Measurements from ENCODE around the gene MAP1B. TPM values are rescaled to one million over a fixed set of nuclear protein-coding genes. Genes with fewer than 3 reads are reported as not detected.

Gene MAP1B
- total and polyA plus RNA-seq, 9 of the 15 experiments (the other 6 are each of a cell fraction or from before 2014, with no cell fraction given) = 5.2 to 66.1 (median 17.3) TPM

DNA sequence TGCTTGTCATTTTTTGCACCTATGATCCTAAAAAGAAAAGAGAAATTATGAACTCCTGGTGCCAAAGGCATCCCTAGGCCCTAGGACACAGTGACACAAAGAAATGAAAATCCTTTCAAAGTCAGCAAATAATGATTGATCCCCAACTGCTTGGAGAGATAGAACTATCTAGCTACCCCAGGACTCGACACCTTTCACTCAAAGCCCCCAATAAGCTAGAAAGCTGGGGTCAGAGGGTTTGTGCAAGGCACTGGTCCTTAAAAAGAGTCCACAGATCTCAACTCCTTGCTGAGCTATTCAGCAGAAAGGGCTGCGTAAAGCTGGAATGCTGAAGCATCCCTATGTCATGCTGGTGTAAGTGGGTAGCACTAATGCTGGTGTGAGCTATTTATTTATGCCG, 31.8 kb upstream of the MAP1B start (continued):
- TF ChIP-seq, protein P1, sequence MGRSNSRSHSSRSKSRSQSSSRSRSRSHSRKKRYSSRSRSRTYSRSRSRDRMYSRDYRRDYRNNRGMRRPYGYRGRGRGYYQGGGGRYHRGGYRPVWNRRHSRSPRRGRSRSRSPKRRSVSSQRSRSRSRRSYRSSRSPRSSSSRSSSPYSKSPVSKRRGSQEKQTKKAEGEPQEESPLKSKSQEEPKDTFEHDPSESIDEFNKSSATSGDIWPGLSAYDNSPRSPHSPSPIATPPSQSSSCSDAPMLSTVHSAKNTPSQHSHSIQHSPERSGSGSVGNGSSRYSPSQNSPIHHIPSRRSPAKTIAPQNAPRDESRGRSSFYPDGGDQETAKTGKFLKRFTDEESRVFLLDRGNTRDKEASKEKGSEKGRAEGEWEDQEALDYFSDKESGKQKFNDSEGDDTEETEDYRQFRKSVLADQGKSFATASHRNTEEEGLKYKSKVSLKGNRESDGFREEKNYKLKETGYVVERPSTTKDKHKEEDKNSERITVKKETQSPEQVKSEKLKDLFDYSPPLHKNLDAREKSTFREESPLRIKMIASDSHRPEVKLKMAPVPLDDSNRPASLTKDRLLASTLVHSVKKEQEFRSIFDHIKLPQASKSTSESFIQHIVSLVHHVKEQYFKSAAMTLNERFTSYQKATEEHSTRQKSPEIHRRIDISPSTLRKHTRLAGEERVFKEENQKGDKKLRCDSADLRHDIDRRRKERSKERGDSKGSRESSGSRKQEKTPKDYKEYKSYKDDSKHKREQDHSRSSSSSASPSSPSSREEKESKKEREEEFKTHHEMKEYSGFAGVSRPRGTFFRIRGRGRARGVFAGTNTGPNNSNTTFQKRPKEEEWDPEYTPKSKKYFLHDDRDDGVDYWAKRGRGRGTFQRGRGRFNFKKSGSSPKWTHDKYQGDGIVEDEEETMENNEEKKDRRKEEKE (IDR thresholded peaks at IDR 0.05; ENCODE audit: borderline replicate concordance in 1 of 2, control insufficient read depth in 1 of 2, low read depth in 2 of 2, low read length in 1 of 2) = no peak
- no peak for TF ChIP-seq CBX5 (IDR thresholded peaks at IDR 0.05; ENCODE audit: borderline replicate concordance, low read depth)

GRCh38 chr5:72076621-72077300, 30.5 kb upstream of the MAP1B start:
- Histone ChIP-seq H3K9ac (ENCODE audit: insufficient read depth in 1 of 2, low read depth in 2 of 2, low read length in 2 of 2) (no peak overlapping the region), H3K79me2 (ENCODE audit: control insufficient read depth, insufficient read depth, low read length) (no peaks in the 10 kb centered on the region), H3K36me3 (ENCODE audit: control insufficient read depth, insufficient read depth, low read length) (no peaks in the 10 kb centered on the region), H4K20me1 (replicated peaks; ENCODE audit: control insufficient read depth, insufficient read depth, low read length) (no peaks in the 10 kb centered on the region), H3K27ac (ENCODE audit: extremely low read depth, low read depth, low read length) (no peak overlapping the region), H3K4me2 (ENCODE audit: insufficient read depth, low read length) (no peak overlapping the region), H3K9me3 (replicated peaks; ENCODE audit: control insufficient read depth, insufficient read depth, low read depth, low read length) (no peaks in the 10 kb centered on the region), H3K9me1 (ENCODE audit: control insufficient read depth, insufficient read depth, low read length) (no peaks in the 10 kb centered on the region), H3K4me3 (no peak overlapping the region), H3K27me3 (ENCODE audit: control insufficient read depth in 2 of 2, insufficient read depth in 2 of 2, low read length in 2 of 2) (peaks cover 22 to 26% of the 10 kb centered on the region in 2 experiments), H2AFZ (ENCODE audit: low read depth, low read length) (no peak overlapping the region), H3K4me1 (replicated peaks in 1 of 2; ENCODE audit: control insufficient read depth in 2 of 2, insufficient read depth in 2 of 2, low read length in 2 of 2) (no peaks in the 10 kb centered on the region; a peak in 1 of 5 replicates)
- in situ Hi-C loops (cut with MboI) (no loop called here), intact Hi-C loops (cut with micrococcal nuclease) (no loop called here)
- POLR2A ChIA-PET = no interaction called here
- 3% methylated on average over 4 of the region's 4 CpGs for WGBS (ENCODE audit: insufficient coverage, low coverage, missing lambda C conversion rate)
- FAIRE-seq (no peak), DNase-seq (ENCODE audit: extremely low read depth in 1 of 4, low spot score in 3 of 4) (no peak), ATAC-seq (no peak)
- no TSS peak for BruUV-seq (replicated peaks)
- CTCF ChIA-PET (ENCODE audit: low intra/inter-chr PET ratio) = no interaction called here
- TF ChIP-seq ZBTB40 (IDR thresholded peaks at IDR 0.05) (no peak), ZBTB40 (CRISPR knock-in tag; IDR thresholded peaks at IDR 0.05) (no peak)

Data from K562 (cell line).